Spinal cord (tissue), 10 donors: ENCODE measurements around the gene KDM3A. TPM values are rescaled to one million over a fixed set of nuclear protein-coding genes. Genes with fewer than 3 reads are reported as not detected.

Source experiments
- DNase-seq, 6 donors: peaks; one replicate each; pipeline versions ENCODE4 v3.0.0 to v3.0.0-alpha.2; 2013 to 2015; ENCODE audit warnings: low spot score in 6 of 6, low read depth in 4 of 6
- H3K27ac ChIP-seq: one replicate; pipeline ENCODE4 v1.5.1; 2013; ENCODE audit warnings: low read depth, low read length, control low read depth
- H3K27me3 ChIP-seq: one replicate; pipeline ENCODE4 v1.6.1; 2013; ENCODE audit warnings: low read length; ENCODE audit not compliant: control insufficient read depth, insufficient read depth
- H3K36me3 ChIP-seq: one replicate; pipeline ENCODE4 v1.6.1; 2013; ENCODE audit warnings: low read length; ENCODE audit not compliant: control insufficient read depth, insufficient read depth
- H3K4me1 ChIP-seq: one replicate; pipeline ENCODE4 v1.6.1; 2013; ENCODE audit warnings: low read length; ENCODE audit not compliant: control insufficient read depth, insufficient read depth
- H3K4me3 ChIP-seq: one replicate; pipeline ENCODE4 v1.5.1; 2013; ENCODE audit warnings: low read depth, low read length, control low read depth
- H3K9me3 ChIP-seq: one replicate; pipeline ENCODE4 v1.6.1; 2013; ENCODE audit warnings: low read length; ENCODE audit not compliant: control insufficient read depth, insufficient read depth
- WGBS: methylation state at CpG from one replicate; pipeline ENCODE4 v1.1.5; 2013; ENCODE audit warnings: missing lambda C conversion rate; ENCODE audit not compliant: insufficient coverage; 5-methylcytosine and 5-hydroxymethylcytosine counted together
- polyA plus RNA-seq, 2 donors: library from polyadenylated mRNA; unstranded; fragments of 120-200 nt; gene quantifications; one replicate each; pipeline ENCODE4 v1.2.1, GENCODE V29; 2013; ENCODE audit not compliant: insufficient read length in 2 of 2
- small RNA-seq: library from RNA; depleted of rRNA; stranded (forward); fragments of <200 nt; gene quantifications from one replicate; pipeline ENCODE3, GENCODE V24; 2014; ENCODE audit warnings: low replicate concordance
- total RNA-seq, 2 donors: library from RNA; depleted of rRNA in 1 of 2; stranded (reverse); fragments of 120-200 nt in 1 of 2; fragments of >200 nt in 1 of 2; gene quantifications; one replicate each; pipeline versions ENCODE4 v1.2.3 to v1.2.4, GENCODE V29; 2013 to 2014
- donor health status: healthy.

Gene KDM3A
- total and polyA plus RNA-seq, 4 donors: 45.9 to 58.0 (median 52.9) TPM

DNA sequence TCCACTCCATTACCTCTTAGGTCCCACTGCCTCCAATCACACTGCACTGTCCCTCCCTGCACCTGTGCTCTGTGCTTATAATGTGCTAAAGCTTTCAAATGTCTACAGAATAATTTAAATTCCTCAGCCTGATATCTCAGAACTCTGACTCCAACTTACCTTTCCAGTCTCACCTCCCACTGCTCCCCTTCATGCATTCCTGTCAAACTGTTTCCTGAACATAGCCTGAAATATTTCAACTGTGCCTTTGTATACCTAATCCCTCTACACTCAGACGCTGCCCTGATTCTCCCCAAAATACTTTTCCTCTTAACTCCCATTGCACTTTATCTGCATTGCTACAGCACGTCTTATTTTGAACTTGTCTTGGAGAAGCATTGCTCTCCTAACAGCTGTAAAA lies 81.5 kb downstream of the KDM3A start:
- Histone ChIP-seq H3K4me3 (no peak overlapping the region), H3K4me1 (no peaks in the 10 kb centered on the region), H3K27ac (no peak overlapping the region), H3K27me3 (no peaks in the 10 kb centered on the region), H3K36me3 (peaks cover 3% of the 10 kb centered on the region), H3K9me3 (no peaks in the 10 kb centered on the region)
- DNase-seq: no peak
- 86% methylated on average over 2 of the region's 2 CpGs for WGBS

DNA sequence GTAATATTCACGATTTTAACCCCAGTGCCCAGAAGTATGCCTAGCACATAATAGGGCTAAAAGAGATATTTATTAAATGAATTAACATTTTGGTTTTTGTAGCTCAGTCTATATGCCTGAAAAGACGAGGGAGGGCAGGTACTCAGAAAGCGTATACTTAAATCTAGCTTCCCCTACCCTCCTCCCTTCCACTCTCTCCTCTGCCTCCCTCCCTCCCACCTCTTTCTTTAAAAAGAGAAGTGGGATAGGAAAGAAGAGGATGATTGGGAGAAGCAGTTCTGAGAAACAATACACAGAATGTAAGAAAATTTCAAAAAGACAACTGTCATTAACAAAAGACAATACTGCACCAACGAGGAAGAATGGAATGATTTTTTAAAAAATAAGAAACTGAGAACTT lies 82.3 kb downstream of the KDM3A start:
- no peak overlapping the region for H3K4me3 ChIP-seq
- H3K4me1 ChIP-seq: no peaks in the 10 kb centered on the region
- DNase-seq: no peak
- no peak overlapping the region for H3K27ac ChIP-seq
- H3K9me3 ChIP-seq: no peaks in the 10 kb centered on the region
- H3K27me3 ChIP-seq: no peaks in the 10 kb centered on the region
- peaks cover 3% of the 10 kb centered on the region for H3K36me3 ChIP-seq
- WGBS: no CpG with 5 or more reads among the region's 4 CpGs

DNA sequence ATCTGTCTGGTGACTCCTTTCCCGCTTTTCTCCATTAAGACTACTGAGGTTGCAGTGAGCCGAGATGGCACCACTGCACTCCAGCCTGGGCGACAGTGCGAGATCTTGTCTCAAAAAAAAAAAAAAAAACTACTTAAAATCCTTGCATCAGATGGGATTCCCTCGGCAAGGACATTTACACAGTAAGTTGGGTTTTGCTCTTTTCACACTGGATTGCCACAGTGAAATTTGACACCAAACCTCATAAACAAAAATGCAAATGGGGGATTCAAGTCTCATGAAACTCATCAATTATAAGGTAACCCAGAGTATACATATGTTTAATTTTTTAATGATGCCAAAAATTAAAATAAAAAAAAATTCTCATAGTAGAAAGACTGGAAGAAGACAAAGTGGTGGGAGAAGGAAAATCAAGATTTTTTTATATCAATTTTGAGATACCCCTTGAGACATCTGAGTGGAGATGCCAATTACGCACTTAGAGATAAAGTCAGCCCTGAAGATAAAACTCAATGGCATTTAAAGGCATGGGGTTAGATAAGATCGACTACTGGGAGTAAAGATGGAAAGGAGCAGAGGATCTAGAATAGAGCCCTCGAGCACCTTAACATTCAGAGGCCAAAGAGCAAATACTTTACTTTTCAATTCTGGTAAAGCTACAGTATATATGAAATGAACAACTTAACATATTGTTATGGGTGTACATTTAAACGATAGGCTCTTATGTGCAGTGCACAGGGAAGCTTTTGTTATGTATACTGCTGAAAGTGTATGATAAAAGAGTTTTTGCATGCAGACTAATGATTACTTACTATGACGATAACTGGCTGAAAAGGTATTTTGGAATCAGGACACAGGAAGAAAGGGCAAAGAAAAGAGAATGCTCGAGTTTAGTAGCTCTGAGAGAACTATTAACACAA lies 84.5 kb downstream of the KDM3A start:
- H3K36me3 ChIP-seq: peaks cover 3% of the 10 kb centered on the region
- no peaks in the 10 kb centered on the region for H3K4me1 ChIP-seq
- 91% methylated on average over 5 of the region's 11 CpGs for WGBS
- H3K9me3 ChIP-seq: no peaks in the 10 kb centered on the region
- no peak overlapping the region for H3K4me3 ChIP-seq
- DNase-seq: no peak
- no peak overlapping the region for H3K27ac ChIP-seq
- no peaks in the 10 kb centered on the region for H3K27me3 ChIP-seq

DNA sequence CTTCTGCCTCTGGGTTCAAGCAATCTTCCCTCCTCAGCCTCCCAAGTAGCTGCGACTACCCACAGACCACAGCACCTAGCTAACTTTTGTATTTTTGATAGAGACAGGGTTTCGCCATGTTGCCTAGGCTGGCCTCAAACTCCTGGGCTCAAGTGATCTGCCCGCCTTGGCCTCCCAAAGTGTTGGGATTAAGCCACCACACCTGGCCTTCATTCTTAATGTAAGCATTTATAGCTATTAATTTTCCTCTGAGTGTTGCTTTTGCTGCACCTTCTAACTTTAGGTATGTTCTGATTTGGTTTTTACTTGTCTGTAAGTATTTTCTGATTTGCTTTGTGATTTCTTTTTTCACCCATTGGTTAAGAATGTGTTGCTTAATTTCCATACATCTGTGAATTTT lies 92.4 kb downstream of the KDM3A start:
- Histone ChIP-seq H3K4me3 (no peak overlapping the region), H3K36me3 (no peaks in the 10 kb centered on the region), H3K9me3 (peaks cover 5% of the 10 kb centered on the region), H3K27ac (no peak overlapping the region), H3K4me1 (no peaks in the 10 kb centered on the region), H3K27me3 (no peaks in the 10 kb centered on the region)
- WGBS: no CpG with 5 or more reads among the region's 3 CpGs
- no peak for DNase-seq

DNA sequence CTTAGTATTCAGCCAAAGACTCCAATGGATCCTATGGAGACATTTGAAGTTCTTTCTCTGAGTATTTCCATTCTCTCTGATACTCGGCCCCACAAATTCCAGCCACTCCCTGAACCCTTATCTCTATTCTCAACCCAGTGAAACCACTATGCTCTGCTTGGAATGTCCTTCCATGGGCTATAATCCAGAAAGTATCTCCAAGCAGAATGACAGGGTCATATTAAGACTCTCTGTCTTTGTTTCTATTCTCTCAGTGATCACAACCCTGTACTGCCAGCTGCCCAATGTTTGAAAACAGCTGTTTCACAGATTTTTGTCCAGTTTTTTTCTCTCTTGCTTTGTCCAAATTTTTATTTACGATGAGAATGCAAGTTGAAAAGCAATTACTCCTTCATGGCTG lies 100.2 kb downstream of the KDM3A start:
- WGBS: 91% methylated on average over 1 of the region's 2 CpGs
- Histone ChIP-seq H3K36me3 (peaks cover 8% of the 10 kb centered on the region), H3K4me3 (no peak overlapping the region), H3K27ac (no peak overlapping the region), H3K4me1 (no peaks in the 10 kb centered on the region), H3K27me3 (no peaks in the 10 kb centered on the region), H3K9me3 (peaks cover 2% of the 10 kb centered on the region)
- DNase-seq: no peak

Small RNA genes within 50 kb of the gene (small RNA-seq; reads per million reads assigned to genes)
- gene RNU6-640P: not detected

Other genes with a start within 250 kb of the KDM3A start
- 10 to 100 TPM; 58.1 to 66.9 TPM for gene IMMT, start 245.9 kb upstream of the KDM3A start, total RNA-seq
- 10 to 100 TPM; 86.9 to 87.8 TPM for gene IMMT, start 245.9 kb upstream of the KDM3A start, polyA plus RNA-seq
- gene MRPL35, start 241.9 kb upstream of the KDM3A start, total RNA-seq: 10 to 100 TPM; 43.7 to 52.0 TPM
- gene MRPL35, start 241.9 kb upstream of the KDM3A start, polyA plus RNA-seq: 10 to 100 TPM; 37.2 to 51.6 TPM
- gene REEP1, start 103.7 kb upstream of the KDM3A start, total RNA-seq: 100 to 1,000 TPM in 1 of 2 donors, 10 to 100 TPM in 1; 61.9 to 118 TPM
- 100 to 1,000 TPM; 110 to 123 TPM for gene REEP1, start 103.7 kb upstream of the KDM3A start, polyA plus RNA-seq
- 100 to 1,000 TPM in 1 of 2 donors, 10 to 100 TPM in 1; 59.0 to 137 TPM for gene CHMP3, start 122.1 kb downstream of the KDM3A start, total RNA-seq
- gene CHMP3, start 122.1 kb downstream of the KDM3A start, polyA plus RNA-seq: 10 to 100 TPM; 83.5 to 92.0 TPM
- gene RNF103, start 182.5 kb downstream of the KDM3A start, total RNA-seq: 10 to 100 TPM; 29.4 to 48.1 TPM
- gene RNF103, start 182.5 kb downstream of the KDM3A start, polyA plus RNA-seq: 10 to 100 TPM; 34.2 to 37.7 TPM